ENCODE results near the gene CEP76.
"Not testable (repeated sequence)": the region's sequence is repeated elsewhere in the genome, so short reads cannot be mapped to it uniquely, and the experiment has no call there.

Gene CEP76

DNA sequence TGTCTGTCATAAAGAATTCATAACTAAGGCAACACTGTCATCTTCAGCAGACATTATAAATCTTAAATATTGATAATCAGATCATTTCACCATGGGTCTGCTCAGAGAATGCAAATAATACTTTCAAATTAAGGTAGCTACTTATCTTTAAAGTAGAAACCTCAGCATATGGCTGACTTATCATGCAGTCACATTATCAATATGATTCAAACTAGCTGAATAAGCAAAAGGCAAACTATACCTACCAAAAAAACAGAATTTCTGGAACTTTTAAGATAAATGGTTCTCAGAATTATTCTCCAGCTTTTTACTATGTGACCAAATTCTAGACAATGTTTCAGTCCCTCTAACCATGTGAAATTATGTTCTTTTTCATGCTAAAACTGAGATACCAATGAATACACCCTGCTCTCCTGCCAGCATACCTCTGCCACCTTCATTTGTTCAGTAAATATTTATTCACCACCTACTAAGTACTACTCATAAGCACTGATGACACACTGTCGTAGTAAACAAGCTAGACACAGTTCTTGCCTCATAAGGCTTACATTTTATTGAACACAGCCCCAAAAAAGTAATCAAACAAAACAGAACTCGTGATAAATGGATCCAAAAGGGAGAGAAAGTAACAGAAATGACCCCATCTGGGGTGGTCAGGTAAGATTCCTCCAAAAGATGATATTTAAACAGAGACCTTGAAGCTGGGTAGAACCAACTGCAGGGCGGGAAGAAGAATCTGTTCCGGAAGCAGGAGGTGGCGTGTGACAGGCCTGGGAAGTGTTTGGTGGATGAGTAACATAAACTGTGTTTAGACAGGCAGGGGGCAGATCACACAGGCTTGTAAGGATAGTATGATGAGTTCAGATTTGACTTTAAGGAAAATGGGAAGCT is 62.3 kb downstream of the CEP76 start:
- DNase-seq: no peak

GRCh38 chr18:12638644-12639124 is 63.8 kb downstream of the CEP76 start:
- DNase-seq: no peak

DNA sequence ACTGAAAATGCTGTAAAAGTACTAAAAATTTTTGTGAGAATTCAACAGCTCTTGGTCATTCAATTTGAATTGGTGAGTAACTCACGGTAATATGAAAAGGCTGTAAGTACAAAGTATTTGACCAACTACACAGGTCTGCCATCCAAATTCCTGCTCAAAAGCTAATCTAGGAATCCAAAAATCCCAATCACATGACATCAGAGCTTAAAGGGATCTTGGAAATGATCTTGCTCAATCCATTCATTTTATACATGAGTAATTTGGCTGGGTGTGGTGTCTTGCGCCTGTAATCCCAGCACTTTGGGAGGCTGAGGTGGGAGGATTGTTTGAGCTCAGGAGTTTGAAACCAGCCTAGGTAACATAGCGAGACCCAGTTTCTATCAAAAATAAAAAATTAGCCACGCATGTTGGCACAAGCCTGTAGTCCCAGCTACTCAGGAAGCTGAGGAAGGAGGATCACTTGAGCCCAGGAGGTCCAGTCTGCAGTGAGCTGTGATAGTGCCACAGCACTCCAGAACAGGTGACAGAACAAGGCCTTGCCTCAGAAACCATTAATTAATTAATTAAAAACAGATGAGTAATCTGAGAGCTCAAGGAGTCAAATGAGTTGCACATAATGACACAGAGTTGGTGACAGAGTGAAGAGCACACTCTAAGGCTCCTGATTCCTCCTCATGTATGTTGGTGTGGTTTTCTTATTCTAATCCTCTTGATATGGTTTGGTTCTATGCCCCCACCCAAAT is 64.5 kb downstream of the CEP76 start:
- no peak for DNase-seq

GRCh38 chr18:12637393-12637792 is 65.1 kb downstream of the CEP76 start:
- DNase-seq: no peak

DNA sequence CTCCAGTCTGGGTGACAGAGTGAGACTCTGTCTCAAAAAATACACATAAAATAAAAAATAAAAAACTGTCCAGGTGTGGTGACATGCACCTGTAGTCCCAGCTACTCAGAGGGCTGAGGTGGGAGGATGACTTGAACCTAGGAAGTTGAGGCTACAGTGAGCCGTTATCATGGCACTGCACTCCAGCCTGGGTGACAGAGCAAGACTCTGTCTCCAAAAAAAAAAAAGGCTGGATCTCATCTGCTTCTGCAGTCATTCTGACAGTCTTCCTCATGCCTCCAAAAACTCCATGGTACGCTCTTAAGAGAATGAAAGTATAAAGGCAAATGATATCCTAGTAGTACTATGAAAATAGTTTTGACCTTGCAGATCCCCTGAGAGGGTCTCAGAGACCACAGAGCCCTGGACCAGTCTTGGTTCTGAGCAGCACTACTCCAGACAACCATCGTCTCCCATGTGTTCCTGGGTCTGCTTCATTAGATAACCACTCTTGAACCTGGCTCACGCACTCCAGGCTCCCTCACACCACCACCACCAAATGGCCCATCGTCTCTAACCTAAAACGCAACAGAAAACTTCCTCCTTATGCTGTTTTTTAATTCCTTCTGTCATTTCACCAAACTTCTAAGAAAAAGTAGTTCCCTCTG is 70.6 kb downstream of the CEP76 start:
- DNase-seq: no peak

- DNase-seq: no peak
Observed at GRCh38 chr18:12630136-12630535, 72.4 kb downstream of the CEP76 start.

DNA sequence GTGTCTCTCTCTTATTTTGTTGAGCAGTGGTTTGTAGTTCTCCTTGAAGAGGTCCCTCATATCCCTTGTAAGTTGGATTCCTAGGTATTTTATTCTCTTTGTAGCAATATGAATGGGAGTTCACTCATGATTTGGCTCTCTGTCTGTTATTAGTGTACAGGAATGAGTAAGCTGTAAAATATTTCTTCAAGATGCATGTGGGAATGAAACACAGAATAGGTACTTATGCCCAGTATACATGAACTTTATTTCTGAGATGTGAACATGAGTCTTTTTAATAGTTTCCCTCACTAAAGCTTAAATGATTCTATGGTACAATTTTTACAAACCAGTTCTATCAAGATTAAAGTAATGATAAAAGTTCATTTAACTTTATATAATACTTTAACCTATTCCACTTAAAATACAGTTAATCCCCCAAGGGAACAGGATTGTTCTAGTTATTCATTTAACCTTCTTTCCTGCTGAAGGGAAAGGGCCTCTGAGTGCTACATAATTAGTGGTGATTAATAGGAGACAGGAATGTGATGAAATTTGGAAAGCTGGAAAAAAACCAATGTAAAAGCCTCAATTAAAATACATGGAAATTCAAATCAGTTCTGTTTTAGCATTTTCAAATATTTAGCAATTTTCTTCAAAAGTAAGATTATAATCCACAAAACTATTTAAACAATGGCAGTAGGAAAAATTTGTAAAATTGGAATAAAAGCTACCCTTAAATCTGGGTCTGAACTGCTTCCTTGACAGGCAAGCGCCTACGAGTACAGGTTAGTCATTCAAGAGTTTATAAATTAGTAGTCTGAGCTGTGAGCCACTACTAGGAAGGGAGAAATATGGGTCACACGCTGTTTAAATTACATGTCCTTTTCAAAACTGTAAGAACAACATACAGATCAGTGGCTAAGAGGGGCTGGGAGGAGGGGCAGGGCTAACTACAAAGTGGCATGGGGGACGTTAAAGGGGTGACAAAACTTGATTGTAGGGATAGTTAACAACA is 73.5 kb downstream of the CEP76 start:
- DNase-seq: no peak

DNA sequence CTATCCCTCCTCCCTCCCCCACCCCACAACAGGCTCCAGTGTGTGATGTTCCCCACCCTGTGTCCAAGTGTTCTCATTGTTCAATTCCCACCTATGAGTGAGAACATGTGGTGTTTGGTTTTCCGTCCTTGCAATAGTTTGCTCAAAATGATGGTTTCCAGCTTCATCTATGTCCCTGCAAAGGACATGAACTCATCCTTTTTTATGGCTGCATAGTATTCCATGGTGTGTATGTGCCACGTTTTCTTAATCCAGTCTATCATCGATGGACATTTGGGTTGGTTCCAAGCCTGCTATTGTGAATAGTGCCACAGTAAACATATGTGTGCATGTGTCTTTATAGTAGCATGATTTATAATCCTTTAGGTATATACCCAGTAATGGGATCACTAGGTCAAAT is 75.3 kb downstream of the CEP76 start:
- DNase-seq: not testable (repeated sequence)

DNA sequence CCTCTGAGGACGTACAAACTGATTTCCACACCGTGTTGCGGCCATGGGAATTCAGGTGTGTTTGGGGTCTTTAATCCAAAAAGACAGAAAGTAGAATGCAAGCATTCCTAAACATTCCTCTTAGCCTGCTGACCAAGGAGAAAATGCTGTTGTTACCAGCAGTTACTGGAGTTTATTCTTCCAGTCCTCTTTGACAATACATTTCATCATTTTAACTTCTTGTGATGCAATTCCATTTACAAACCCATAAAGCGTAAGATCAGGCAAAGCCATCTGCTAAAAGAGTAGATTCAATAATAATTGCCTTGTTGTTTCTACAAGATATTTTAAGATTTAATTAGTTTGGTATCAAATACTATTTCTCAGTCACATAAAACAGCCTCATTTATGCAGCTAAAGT is 77.3 kb downstream of the CEP76 start:
- no peak for DNase-seq
